A673 (cell line): Measurements from ENCODE around the gene GXYLT2.

ENCODE experiments used
- CTCF ChIP-seq: fragments of 300-800, 200-600 bp; sonication (generic); conservative IDR thresholded peaks from 2 replicates; pipeline ENCODE4 v1.5.1; 2017; ENCODE audit warnings: low read depth, mild to moderate bottlenecking, antibody characterized with exemption, low read length, moderate library complexity, mixed read lengths
- EZH2 ChIP-seq: fragments of 200-600 bp; sonication (generic); IDR thresholded peaks from 2 replicates; pipeline ENCODE4 v1.6.1; 2017; ENCODE audit warnings: borderline replicate concordance, low read depth, mild to moderate bottlenecking, mixed read lengths, antibody characterized with exemption, low read length; ENCODE audit not compliant: poor library complexity, severe bottlenecking

- TF ChIP-seq CTCF (no peak), EZH2 (no peak)
Measured at GRCh38 chr3:72912532-72912931, 24.7 kb downstream of the GXYLT2 start.
